Measurements from ENCODE around the gene RGS6.

RGS6 gene

DNA sequence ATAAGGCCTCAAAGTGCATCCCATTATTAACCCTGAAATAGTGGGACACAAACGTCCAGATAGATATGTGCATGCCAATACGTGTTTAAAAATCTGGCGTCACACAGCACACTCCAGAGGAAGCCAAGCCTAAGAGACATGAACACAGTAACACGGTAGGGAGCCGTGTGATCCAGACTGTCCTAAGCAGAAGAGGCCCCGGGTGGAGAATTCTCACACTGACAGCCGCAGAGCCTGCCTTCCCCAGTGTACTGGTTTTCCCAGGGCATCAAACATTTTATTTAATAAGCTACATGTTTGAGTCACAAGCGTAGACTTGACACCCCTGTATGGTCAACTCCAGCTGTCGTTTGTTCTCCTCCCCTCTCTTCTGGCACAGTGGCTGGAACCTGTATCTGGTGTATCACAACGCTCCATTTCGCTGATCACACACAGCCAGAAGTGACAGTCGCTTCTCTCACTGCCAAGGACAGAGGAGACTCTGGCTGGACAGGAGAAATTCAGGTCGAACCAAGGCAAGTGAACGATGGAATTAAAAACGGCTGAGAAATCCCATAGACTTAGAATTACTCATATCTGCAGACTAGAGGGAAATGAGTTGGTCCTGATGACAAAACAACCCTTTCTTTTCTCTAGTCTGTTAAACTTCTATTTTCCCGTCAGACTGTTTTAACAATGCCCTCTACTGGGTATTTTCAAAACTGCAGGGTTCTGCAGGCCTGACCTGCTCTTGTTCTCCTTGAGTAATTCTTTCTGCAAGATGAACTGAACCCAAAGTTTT is 359.9 kb downstream of the RGS6 start:
- no peaks in the 10 kb centered on the region for H3K36me3 ChIP-seq (ENCODE audit: control insufficient read depth, insufficient read depth, low read length)
- H3K9ac ChIP-seq (ENCODE audit: low read length), result no peak overlapping the region
- H3K4me3 ChIP-seq (ENCODE audit: low read length), result no peak overlapping the region
- H3K4me1 ChIP-seq (ENCODE audit: control insufficient read depth, insufficient read depth, low read length), result no peaks in the 10 kb centered on the region
- no peaks in the 10 kb centered on the region for H3K27me3 ChIP-seq (ENCODE audit: control insufficient read depth, insufficient read depth, low read length)
- no peak overlapping the region for H3K27ac ChIP-seq (ENCODE audit: low read depth, low read length)

DNA sequence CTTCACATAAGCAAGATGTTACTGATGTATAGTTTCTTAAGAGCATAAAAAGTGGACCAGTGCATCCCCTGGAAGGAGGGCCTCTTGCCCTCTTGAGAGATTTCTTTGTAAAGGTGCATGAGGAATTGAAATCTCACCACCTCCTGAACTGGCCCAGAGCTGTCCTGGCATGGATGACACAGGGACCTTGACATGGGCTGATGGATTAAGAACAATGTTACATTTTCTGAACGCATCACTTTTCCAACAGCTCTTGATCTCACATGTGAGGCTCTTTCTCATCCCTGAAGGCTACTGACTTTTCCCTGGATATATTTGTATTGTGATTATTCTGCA is 360.4 kb downstream of the RGS6 start:
- Histone ChIP-seq H3K27me3 (ENCODE audit: control insufficient read depth, insufficient read depth, low read length) (no peaks in the 10 kb centered on the region), H3K4me3 (ENCODE audit: low read length) (no peak overlapping the region), H3K4me1 (ENCODE audit: control insufficient read depth, insufficient read depth, low read length) (no peaks in the 10 kb centered on the region), H3K9ac (ENCODE audit: low read length) (no peak overlapping the region), H3K27ac (ENCODE audit: low read depth, low read length) (no peak overlapping the region), H3K36me3 (ENCODE audit: control insufficient read depth, insufficient read depth, low read length) (no peaks in the 10 kb centered on the region)

DNA sequence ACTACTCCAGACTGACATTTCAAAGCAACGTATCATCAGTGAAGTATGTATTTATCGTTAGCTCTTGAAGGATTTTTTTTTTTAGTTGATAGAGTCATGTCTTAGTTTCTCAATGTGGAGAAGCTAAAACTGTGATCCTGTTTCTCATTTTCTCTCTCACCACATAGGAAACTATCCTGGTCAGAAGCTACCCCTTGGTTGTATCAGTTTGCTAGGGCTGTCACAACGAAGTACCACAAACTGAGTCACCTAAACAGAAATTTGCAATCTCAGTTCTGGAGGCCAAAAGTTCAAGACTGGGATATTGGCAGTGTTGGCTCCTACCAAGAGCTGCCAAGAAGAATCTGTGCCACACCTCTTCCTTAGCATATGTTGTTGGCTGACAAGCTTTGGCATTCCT is 369.1 kb downstream of the RGS6 start:
- Histone ChIP-seq H3K9ac (ENCODE audit: low read length) (no peak overlapping the region), H3K36me3 (ENCODE audit: control insufficient read depth, insufficient read depth, low read length) (no peaks in the 10 kb centered on the region), H3K4me3 (ENCODE audit: low read length) (no peak overlapping the region), H3K4me1 (ENCODE audit: control insufficient read depth, insufficient read depth, low read length) (no peaks in the 10 kb centered on the region), H3K27ac (ENCODE audit: low read depth, low read length) (no peak overlapping the region), H3K27me3 (ENCODE audit: control insufficient read depth, insufficient read depth, low read length) (no peaks in the 10 kb centered on the region)

DNA sequence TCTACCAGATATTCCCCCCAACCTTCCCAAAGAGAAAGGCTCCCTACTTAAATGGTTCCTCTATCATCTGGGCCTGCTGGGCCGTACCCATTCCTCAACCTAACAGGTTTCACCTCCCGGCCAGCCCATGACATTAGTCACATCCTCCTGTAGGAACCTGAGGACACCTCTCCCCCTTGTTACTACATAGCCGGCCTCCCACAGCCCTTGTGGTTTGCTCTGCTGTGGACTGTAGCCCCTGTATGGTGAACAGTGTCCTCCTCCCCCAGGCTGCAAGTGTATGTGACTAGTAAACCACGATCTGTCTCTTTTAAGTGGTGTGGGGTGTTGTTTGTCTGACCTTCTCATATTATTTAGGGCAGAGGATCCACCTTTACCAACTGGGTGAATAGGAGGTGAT is 371.7 kb downstream of the RGS6 start:
- Histone ChIP-seq H3K36me3 (ENCODE audit: control insufficient read depth, insufficient read depth, low read length) (no peaks in the 10 kb centered on the region), H3K4me3 (ENCODE audit: low read length) (no peak overlapping the region), H3K4me1 (ENCODE audit: control insufficient read depth, insufficient read depth, low read length) (peaks cover 3% of the 10 kb centered on the region), H3K27me3 (ENCODE audit: control insufficient read depth, insufficient read depth, low read length) (no peaks in the 10 kb centered on the region), H3K27ac (ENCODE audit: low read depth, low read length) (no peak overlapping the region), H3K9ac (ENCODE audit: low read length) (no peak overlapping the region)

DNA sequence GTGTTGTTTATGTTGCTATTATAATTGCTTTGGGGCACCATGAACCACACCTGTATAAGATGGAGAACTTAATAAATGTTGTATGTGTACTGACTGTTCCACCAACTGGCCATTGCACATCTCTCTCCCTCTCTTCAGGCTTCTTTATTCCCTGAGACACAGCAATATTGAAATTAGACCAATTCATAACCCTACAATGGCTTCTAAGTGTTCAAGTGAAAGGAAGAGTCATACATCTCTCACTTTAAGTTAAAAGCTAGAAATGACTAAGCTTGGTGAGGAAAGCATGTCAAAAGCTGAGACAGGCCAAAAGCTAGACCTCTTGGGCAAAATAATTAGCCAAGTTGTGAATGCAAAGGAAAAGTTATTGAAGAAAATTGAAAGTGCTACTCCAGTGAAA is 373.3 kb downstream of the RGS6 start:
- no peak overlapping the region for H3K27ac ChIP-seq (ENCODE audit: low read depth, low read length)

DNA sequence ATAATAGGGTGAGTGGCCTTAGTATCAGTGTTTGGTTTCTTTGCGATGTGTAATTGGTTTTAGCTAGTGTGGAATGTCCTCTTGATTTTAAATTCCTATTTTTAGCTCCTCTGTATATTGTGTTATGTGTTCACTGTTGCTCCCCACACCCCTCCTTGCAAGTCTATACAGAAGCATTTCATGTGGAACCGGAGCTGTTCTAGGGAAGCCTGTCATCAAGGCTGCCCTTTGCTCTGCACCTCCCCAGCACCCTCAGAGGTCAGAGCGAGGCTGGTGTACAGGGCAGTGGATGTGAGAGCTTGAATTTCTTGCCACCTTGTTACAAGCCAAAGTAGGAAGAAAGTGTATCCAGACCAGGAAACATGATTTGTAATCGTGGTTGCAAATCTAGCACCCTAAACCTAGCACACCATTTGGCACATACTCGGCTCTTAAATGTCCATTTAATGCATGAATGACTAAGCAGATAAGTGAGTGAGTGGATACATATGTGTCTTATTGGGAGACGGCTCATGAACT is 376.8 kb downstream of the RGS6 start:
- Histone ChIP-seq H3K27ac (ENCODE audit: low read depth, low read length) (no peak overlapping the region), H3K4me1 (ENCODE audit: control insufficient read depth, insufficient read depth, low read length) (peaks cover 9% of the 10 kb centered on the region), H3K36me3 (ENCODE audit: control insufficient read depth, insufficient read depth, low read length) (no peaks in the 10 kb centered on the region), H3K9ac (ENCODE audit: low read length) (no peak overlapping the region), H3K27me3 (ENCODE audit: control insufficient read depth, insufficient read depth, low read length) (no peaks in the 10 kb centered on the region), H3K4me3 (ENCODE audit: low read length) (no peak overlapping the region)

More for the DNA sequence above, 373.3 kb downstream of the RGS6 start:
- Histone ChIP-seq H3K36me3 (ENCODE audit: control insufficient read depth, insufficient read depth, low read length) (no peaks in the 10 kb centered on the region), H3K9ac (ENCODE audit: low read length) (no peak overlapping the region), H3K4me3 (ENCODE audit: low read length) (no peak overlapping the region), H3K27me3 (ENCODE audit: control insufficient read depth, insufficient read depth, low read length) (no peaks in the 10 kb centered on the region), H3K4me1 (ENCODE audit: control insufficient read depth, insufficient read depth, low read length) (peaks cover 7% of the 10 kb centered on the region)

DNA sequence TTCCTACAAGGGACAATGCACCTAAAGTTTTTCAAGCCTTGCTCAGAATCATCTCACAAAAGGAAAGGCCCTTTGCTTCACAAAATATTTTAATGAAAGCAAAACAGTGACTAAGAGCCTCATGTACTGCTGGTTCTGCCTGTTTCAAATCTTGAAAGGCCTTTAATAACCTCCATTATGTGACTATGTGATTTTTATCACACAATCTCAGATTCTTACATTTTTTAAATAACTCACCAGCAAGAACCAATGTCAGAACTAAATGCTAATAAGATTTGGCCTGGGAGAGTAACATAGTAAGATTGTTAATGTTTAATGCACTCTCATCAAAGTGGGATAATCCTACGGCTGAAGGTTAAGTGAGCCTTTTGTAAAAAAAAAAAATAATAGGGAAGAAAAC is 378.9 kb downstream of the RGS6 start:
- Histone ChIP-seq H3K27me3 (ENCODE audit: control insufficient read depth, insufficient read depth, low read length) (no peaks in the 10 kb centered on the region), H3K27ac (ENCODE audit: low read depth, low read length) (no peak overlapping the region), H3K36me3 (ENCODE audit: control insufficient read depth, insufficient read depth, low read length) (no peaks in the 10 kb centered on the region), H3K4me1 (ENCODE audit: control insufficient read depth, insufficient read depth, low read length) (peaks cover 9% of the 10 kb centered on the region), H3K4me3 (ENCODE audit: low read length) (no peak overlapping the region), H3K9ac (ENCODE audit: low read length) (no peak overlapping the region)

DNA sequence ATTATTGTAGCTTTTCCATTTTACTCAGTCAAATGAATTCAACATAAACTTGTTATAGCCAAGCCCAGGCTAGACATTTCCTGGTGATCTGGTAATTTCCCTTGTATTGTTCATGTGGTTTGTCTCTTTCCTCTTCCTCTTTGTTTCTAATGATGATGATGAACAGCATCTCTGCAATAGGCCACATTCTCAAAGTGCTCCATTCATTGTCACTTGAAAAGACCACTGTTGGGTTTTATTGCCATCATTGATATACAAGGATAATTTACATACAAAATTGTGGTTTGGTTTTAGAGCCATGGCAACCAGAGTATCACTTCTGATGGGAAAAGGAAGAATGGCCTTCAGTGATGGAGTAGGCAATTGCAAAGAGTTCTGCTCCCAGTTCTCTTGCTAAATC is 379.3 kb downstream of the RGS6 start:
- peaks cover 9% of the 10 kb centered on the region for H3K4me1 ChIP-seq (ENCODE audit: control insufficient read depth, insufficient read depth, low read length)
- no peak overlapping the region for H3K4me3 ChIP-seq (ENCODE audit: low read length)
- no peak overlapping the region for H3K9ac ChIP-seq (ENCODE audit: low read length)
- H3K36me3 ChIP-seq (ENCODE audit: control insufficient read depth, insufficient read depth, low read length), result no peaks in the 10 kb centered on the region
- H3K27ac ChIP-seq (ENCODE audit: low read depth, low read length), result no peak overlapping the region
- no peaks in the 10 kb centered on the region for H3K27me3 ChIP-seq (ENCODE audit: control insufficient read depth, insufficient read depth, low read length)

DNA sequence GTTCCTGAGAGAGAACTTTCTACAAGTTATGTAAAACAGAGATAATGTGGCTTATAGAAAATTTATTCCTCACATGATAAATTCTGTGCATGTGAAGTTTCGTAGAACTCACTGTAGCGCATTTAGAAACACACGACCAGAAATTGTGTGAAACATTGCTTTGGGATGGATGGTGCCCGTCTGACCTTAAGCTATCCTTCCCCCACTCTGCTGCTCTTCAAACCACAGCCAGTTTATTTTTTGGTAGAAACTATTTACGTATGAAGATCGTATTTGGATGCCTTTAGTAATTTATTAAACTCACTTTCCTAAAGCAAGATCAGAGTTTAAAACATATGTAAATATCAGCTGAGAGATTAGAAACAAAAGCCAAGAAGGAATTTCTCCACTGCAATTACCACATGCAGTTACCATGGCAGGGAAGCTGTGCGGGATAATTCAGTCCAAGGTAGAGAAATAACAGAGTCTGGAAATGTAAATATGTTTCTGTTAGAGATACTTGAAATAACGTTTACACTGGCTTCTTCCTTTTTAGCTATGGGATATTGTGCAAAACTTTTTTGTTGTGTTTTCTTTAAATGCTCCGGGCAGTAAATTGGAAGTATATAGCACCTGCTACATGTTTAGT is 382.7 kb downstream of the RGS6 start:
- no peaks in the 10 kb centered on the region for H3K36me3 ChIP-seq (ENCODE audit: control insufficient read depth, insufficient read depth, low read length)
- H3K4me3 ChIP-seq (ENCODE audit: low read length), result no peak overlapping the region
- H3K27ac ChIP-seq (ENCODE audit: low read depth, low read length), result peak overlapping the region; percentile 6
- no peaks in the 10 kb centered on the region for H3K27me3 ChIP-seq (ENCODE audit: control insufficient read depth, insufficient read depth, low read length)
- H3K4me1 ChIP-seq (ENCODE audit: control insufficient read depth, insufficient read depth, low read length), result peaks cover 2% of the 10 kb centered on the region
- H3K9ac ChIP-seq (ENCODE audit: low read length), result no peak overlapping the region

DNA sequence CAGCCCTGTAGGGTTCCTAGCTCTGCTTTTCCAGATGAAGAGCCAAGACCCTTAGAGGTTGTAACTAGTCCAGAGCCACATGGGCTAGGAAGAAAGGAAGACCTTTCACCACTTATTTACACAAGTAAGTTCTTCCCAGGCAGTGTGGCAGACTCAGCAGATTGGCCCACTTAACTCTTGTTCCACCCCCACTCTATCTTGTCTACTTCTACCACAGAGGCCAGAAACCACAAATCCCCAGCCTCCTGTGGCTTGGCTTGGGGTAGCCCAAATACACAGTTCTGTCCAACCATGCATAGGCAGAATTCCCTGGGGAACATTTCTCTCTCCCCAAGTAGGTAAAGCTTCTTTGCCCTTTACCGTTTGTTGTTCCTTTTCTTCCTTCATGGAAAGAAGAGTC is 383.5 kb downstream of the RGS6 start:
- Histone ChIP-seq H3K27me3 (ENCODE audit: control insufficient read depth, insufficient read depth, low read length) (no peaks in the 10 kb centered on the region), H3K9ac (ENCODE audit: low read length) (no peak overlapping the region), H3K4me1 (ENCODE audit: control insufficient read depth, insufficient read depth, low read length) (peaks cover 2% of the 10 kb centered on the region), H3K27ac (ENCODE audit: low read depth, low read length) (peak overlapping the region; percentile 3), H3K36me3 (ENCODE audit: control insufficient read depth, insufficient read depth, low read length) (no peaks in the 10 kb centered on the region), H3K4me3 (ENCODE audit: low read length) (no peak overlapping the region)

DNA sequence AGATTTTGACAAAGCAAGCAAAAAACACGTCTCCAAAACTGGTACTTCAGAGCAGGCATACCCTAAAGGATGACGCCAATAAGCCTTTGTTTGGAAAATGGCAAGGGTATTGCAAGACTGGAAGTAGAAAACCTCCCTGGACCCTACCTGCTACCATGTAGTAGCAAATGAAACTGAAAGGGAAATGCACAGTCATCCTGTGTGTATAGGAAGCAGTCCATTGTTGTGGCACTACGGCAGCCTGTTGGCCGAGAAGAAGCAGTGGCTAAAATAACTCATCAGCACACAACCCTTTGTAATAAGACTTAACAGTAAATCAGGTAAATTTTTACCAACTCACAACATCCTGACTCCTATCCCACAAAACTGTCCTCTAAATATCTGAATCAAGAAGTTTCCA is 386.4 kb downstream of the RGS6 start:
- H3K4me3 ChIP-seq (ENCODE audit: low read length), result no peak overlapping the region
- no peaks in the 10 kb centered on the region for H3K4me1 ChIP-seq (ENCODE audit: control insufficient read depth, insufficient read depth, low read length)
- H3K36me3 ChIP-seq (ENCODE audit: control insufficient read depth, insufficient read depth, low read length), result no peaks in the 10 kb centered on the region
- no peak overlapping the region for H3K27ac ChIP-seq (ENCODE audit: low read depth, low read length)
- no peaks in the 10 kb centered on the region for H3K27me3 ChIP-seq (ENCODE audit: control insufficient read depth, insufficient read depth, low read length)
- no peak overlapping the region for H3K9ac ChIP-seq (ENCODE audit: low read length)

DNA sequence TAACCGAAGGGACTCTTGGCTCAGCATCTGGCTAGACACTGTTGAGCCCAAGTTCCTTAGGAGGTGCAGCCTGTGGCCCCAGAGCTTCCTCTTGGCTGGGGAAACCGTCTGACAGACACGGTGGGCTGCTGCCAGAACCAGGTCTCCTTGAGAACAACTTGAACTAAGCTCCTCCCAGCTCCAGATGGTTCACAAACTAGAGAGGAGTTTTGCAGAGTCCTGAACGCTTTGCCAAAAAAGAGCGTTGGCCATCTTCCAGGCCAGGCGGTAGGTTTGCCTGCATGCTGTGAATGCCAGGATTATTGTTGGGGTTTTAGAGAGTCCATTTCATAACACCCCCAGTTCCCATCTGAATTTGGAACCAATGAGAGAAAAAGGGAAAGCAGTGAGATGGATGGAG is 399.8 kb downstream of the RGS6 start:
- Histone ChIP-seq H3K36me3 (ENCODE audit: control insufficient read depth, insufficient read depth, low read length) (no peaks in the 10 kb centered on the region), H3K27ac (ENCODE audit: low read depth, low read length) (no peak overlapping the region), H3K4me3 (ENCODE audit: low read length) (no peak overlapping the region), H3K4me1 (ENCODE audit: control insufficient read depth, insufficient read depth, low read length) (peaks cover 10% of the 10 kb centered on the region), H3K27me3 (ENCODE audit: control insufficient read depth, insufficient read depth, low read length) (no peaks in the 10 kb centered on the region), H3K9ac (ENCODE audit: low read length) (no peak overlapping the region)

DNA sequence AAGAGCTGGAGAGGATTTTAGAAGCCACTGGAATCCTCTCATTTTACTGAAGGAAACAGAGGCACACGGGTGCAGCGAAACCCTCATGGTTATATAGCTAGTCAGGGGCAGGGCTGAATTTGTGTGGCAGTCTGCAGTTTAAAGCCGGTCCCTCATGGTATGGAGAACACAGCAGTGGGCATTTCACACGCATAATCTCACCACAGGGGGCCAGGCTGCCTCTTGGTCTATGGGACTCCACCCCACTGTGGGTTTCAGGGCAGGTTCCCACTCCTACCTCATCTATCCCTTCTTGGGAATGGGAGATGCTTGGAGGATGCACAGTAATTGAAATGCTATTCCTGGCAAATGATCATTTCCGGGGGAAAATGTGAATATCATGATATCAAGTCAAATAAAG is 400.6 kb downstream of the RGS6 start:
- Histone ChIP-seq H3K4me3 (ENCODE audit: low read length) (no peak overlapping the region), H3K36me3 (ENCODE audit: control insufficient read depth, insufficient read depth, low read length) (no peaks in the 10 kb centered on the region), H3K4me1 (ENCODE audit: control insufficient read depth, insufficient read depth, low read length) (peaks cover 7% of the 10 kb centered on the region), H3K27ac (ENCODE audit: low read depth, low read length) (no peak overlapping the region), H3K27me3 (ENCODE audit: control insufficient read depth, insufficient read depth, low read length) (no peaks in the 10 kb centered on the region), H3K9ac (ENCODE audit: low read length) (no peak overlapping the region)
